GM12878 (cell line): ENCODE data around the gene TMEM178A. TPM values are rescaled to one million over a fixed set of nuclear protein-coding genes. Genes with fewer than 3 reads are reported as not detected.

Experiments used
- ATAC-seq: fragments of 200-7000 bp; cut with Tn5 transposase; 3 replicates; pipeline ENCODE4 v1.9.1; 2020; ENCODE audit warnings: mild to moderate bottlenecking, moderate library complexity
- BruUV-seq: library from RNA; stranded (reverse); fragments of 400-500 nt; replicated peaks from 2 replicates; lab custom pipeline; 2021; lab: Mats Ljungman, UMichigan
- CTCF ChIA-PET: fragments of 300-600 bp; sonication (Branson Sonifier 250); formaldehyde crosslinking; extraction: SDS; loops from one replicate; lab custom pipeline; 2021; ENCODE audit warnings: inconsistent platforms; lab: Yijun Ruan, JAX
- POLR2A ChIA-PET: fragments of 350-600 bp; formaldehyde crosslinking; extraction: SDS; loops from one replicate; lab custom pipeline; 2021; ENCODE audit warnings: inconsistent platforms; lab: Charles Lee
- RAD21 ChIA-PET: fragments of 300-600 bp; sonication (Branson Sonifier 250); formaldehyde crosslinking; loops from one replicate; lab custom pipeline; 2023; ENCODE audit warnings: antibody characterized with exemption; ENCODE audit not compliant: unreplicated experiment; lab: Charles Lee
- SMC1A ChIA-PET: fragments of 300-600 bp; sonication (Branson Sonifier 250); formaldehyde crosslinking; loops from one replicate; lab custom pipeline; 2023; ENCODE audit not compliant: unreplicated experiment, uncharacterized antibody; lab: Charles Lee
- DNase-seq: peaks from one replicate; pipeline ENCODE4 v3.0.0-alpha.2; 2011; ENCODE audit warnings: low read depth, low spot score
- FAIRE-seq: peaks from 3 replicates; lab custom pipeline; 2011; peaks lifted over from hg19 to GRCh38; lab: Jason Lieb, UNC
- H2AFZ ChIP-seq: 2 replicates; pipeline ENCODE4 v1.6.0; 2011; ENCODE audit warnings: low read depth, low read length, control low read depth; ENCODE audit not compliant: control insufficient read depth
- H3K27ac ChIP-seq: 2 replicates; pipeline ENCODE4 v1.5.1; 2011; ENCODE audit warnings: control low read depth; ENCODE audit not compliant: control insufficient read depth, insufficient read depth
- H3K27me3 ChIP-seq, 2 experiments: replicated peaks in 1 of 2; 2 replicates each; pipeline versions ENCODE4 v1.6.0 to v1.6.1; 2011; ENCODE audit warnings: low read length in 1 of 2; ENCODE audit not compliant: control insufficient read depth in 2 of 2, insufficient read depth in 2 of 2
- H3K36me3 ChIP-seq, 2 experiments: 2 replicates each; pipeline ENCODE4 v1.5.1; 2011; ENCODE audit warnings: low read length in 1 of 2; ENCODE audit not compliant: control insufficient read depth in 2 of 2, insufficient read depth in 2 of 2
- H3K4me1 ChIP-seq: 2 replicates; pipeline ENCODE4 v1.6.1; 2011; ENCODE audit warnings: mild to moderate bottlenecking, low read length, moderate library complexity, mixed read lengths; ENCODE audit not compliant: control insufficient read depth, insufficient read depth
- H3K4me2 ChIP-seq: 2 replicates; pipeline ENCODE4 v1.6.0; 2011; ENCODE audit warnings: control low read depth; ENCODE audit not compliant: control insufficient read depth, insufficient read depth
- H3K4me3 ChIP-seq: fragments of 200-600 bp; sonication (generic); 2 replicates; pipeline ENCODE4 v1.5.1; 2016
- H3K79me2 ChIP-seq: 2 replicates; pipeline ENCODE4 v1.6.0; 2011; ENCODE audit warnings: low read length; ENCODE audit not compliant: control insufficient read depth, insufficient read depth
- H3K9ac ChIP-seq: 2 replicates; pipeline ENCODE4 v1.8.0; 2011; ENCODE audit warnings: low read length, control low read depth, mixed read lengths; ENCODE audit not compliant: control insufficient read depth, insufficient read depth
- H3K9me3 ChIP-seq: replicated peaks from 3 replicates; pipeline ENCODE4 v1.5.1; 2011; ENCODE audit warnings: mild to moderate bottlenecking, low read length; ENCODE audit not compliant: control insufficient read depth, insufficient read depth
- H4K20me1 ChIP-seq: 2 replicates; pipeline ENCODE4 v1.6.0; 2011; ENCODE audit not compliant: control insufficient read depth, insufficient read depth
- BCL3 ChIP-seq: IDR thresholded peaks from 2 replicates; pipeline ENCODE4 v1.6.1; 2011; ENCODE audit warnings: borderline replicate concordance, low read depth, mild to moderate bottlenecking, moderate library complexity, low read length; ENCODE audit not compliant: insufficient read depth, poor library complexity, severe bottlenecking
- BHLHE40 ChIP-seq, 2 experiments: fragments of 450-650 bp in 1 of 2; IDR thresholded peaks; 2 replicates each; pipeline ENCODE4 v1.6.1; 2011 to 2017; ENCODE audit warnings: low read depth in 2 of 2, borderline replicate concordance in 1 of 2, improper control_type of control experiment in 1 of 2, low read length in 1 of 2, mild to moderate bottlenecking in 1 of 2
- CBFB ChIP-seq: IDR thresholded peaks from 2 replicates; pipeline ENCODE4 v1.6.1; 2016; ENCODE audit warnings: antibody characterized with exemption, low read depth
- E2F4 ChIP-seq: IDR thresholded peaks from 2 replicates; pipeline ENCODE4 v1.6.1; 2012; ENCODE audit warnings: low read depth, low read length, improper control_type of control experiment
- E2F8 ChIP-seq: fragments of 450-650 bp; IDR thresholded peaks from 2 replicates; pipeline ENCODE4 v1.6.1; 2018; ENCODE audit warnings: mild to moderate bottlenecking, low read depth, moderate library complexity; ENCODE audit not compliant: partially characterized antibody
- MEF2A ChIP-seq: IDR thresholded peaks from 2 replicates; pipeline ENCODE4 v1.6.1; 2011; ENCODE audit warnings: low read depth, mild to moderate bottlenecking, low read length, moderate library complexity; ENCODE audit not compliant: insufficient read depth
- PBX3 ChIP-seq: IDR thresholded peaks from 2 replicates; pipeline ENCODE4 v1.6.1; 2011; ENCODE audit warnings: mild to moderate bottlenecking, low read depth, low read length, moderate library complexity; ENCODE audit not compliant: insufficient replicate concordance
- SREBF2 ChIP-seq: IDR thresholded peaks from 2 replicates; pipeline ENCODE4 v1.6.1; 2012; ENCODE audit warnings: mild to moderate bottlenecking, low read length
- TAF1 ChIP-seq: IDR thresholded peaks from 2 replicates; pipeline ENCODE4 v1.6.1; 2011; ENCODE audit warnings: mild to moderate bottlenecking, low read depth, low read length, borderline replicate concordance
- USF1 ChIP-seq: IDR thresholded peaks from 2 replicates; pipeline ENCODE4 v1.6.1; 2011; ENCODE audit warnings: borderline replicate concordance, low read depth, mild to moderate bottlenecking, moderate library complexity, mixed read lengths, low read length; ENCODE audit not compliant: insufficient read depth; ENCODE audit errors: extremely low read length
- WRNIP1 ChIP-seq: IDR thresholded peaks from 2 replicates; pipeline ENCODE4 v1.6.1; 2011; ENCODE audit warnings: low read depth, low read length, improper control_type of control experiment, borderline replicate concordance
- YY1 ChIP-seq: IDR thresholded peaks from 2 replicates; pipeline ENCODE4 v1.6.1; 2011; ENCODE audit warnings: low read depth, mild to moderate bottlenecking, low read length
- ZBED1 ChIP-seq: IDR thresholded peaks from 2 replicates; pipeline ENCODE4 v1.6.1; 2016; ENCODE audit warnings: borderline replicate concordance
- ZNF24 ChIP-seq: fragments of 450-650 bp; IDR thresholded peaks from 2 replicates; pipeline ENCODE4 v1.6.1; 2017; ENCODE audit warnings: antibody characterized with exemption, mild to moderate bottlenecking
- ZNF622 ChIP-seq: fragments of 450-650 bp; IDR thresholded peaks from 2 replicates; pipeline ENCODE4 v1.6.1; 2017; ENCODE audit warnings: mild to moderate bottlenecking, inconsistent platforms
- in situ Hi-C: fragments of 300-500 bp; cut with MboI; formaldehyde crosslinking; loops from 9 replicates; pipeline ENCODE4 v1.14.3; 2018; ENCODE audit warnings: mixed read lengths
- intact Hi-C: fragments of 100-400 bp; cut with micrococcal nuclease; formaldehyde crosslinking; loops from one replicate; pipeline ENCODE4 v1.14.2; 2022; ENCODE audit not compliant: unreplicated experiment
- polyA plus RNA-seq, 11 experiments: library from polyadenylated mRNA; depleted of rRNA in 4 of 11; unstranded in 6 of 11; stranded (reverse) in 5 of 11; fragments of >200 nt; fragmentation: Nextera tagmentation in 4 of 11; fragmentation: Illumina TruSeq in 1 of 11; extraction: Ambion mirVana in 4 of 11; extraction: Trizol in 1 of 11; gene quantifications; 1 replicate in 1 of 11; 2 replicates in 10 of 11; pipeline versions ENCODE4 v1.2.1 to v1.2.3, GENCODE V29; 2011 to 2016; ENCODE audit warnings: inconsistent platforms in 2 of 11, missing spikeins in 2 of 11, low read depth in 1 of 11
- total RNA-seq, 4 experiments: library from RNA; depleted of rRNA in 3 of 4; stranded (reverse); fragments of >200 nt in 3 of 4; fragmentation: Illumina TruSeq in 1 of 4; extraction: Trizol in 1 of 4; gene quantifications; 2 replicates each; pipeline versions ENCODE4 v1.2.1 to v1.2.3, GENCODE V29; 2013 to 2021

TMEM178A gene
- total and polyA plus RNA-seq, 10 of the 15 experiments (the other 5 are each of a cell fraction or from before 2014, with no cell fraction given): not detected

GRCh38 chr2:39733070-39733674 lies 67.5 kb downstream of the TMEM178A start (continued):
- TF ChIP-seq E2F8: no peak
- TF ChIP-seq ZNF24: no peak

- no TSS peak for BruUV-seq
- TF ChIP-seq YY1: no peak
- no peak for TF ChIP-seq ZBED1
- TF ChIP-seq CBFB: no peak
- no peak for TF ChIP-seq WRNIP1
- TF ChIP-seq TAF1: no peak
- no peak for TF ChIP-seq BCL3
- no peak for TF ChIP-seq BHLHE40 (IDR thresholded peaks at IDR 0.05; ENCODE audit: borderline replicate concordance in 1 of 2, low read depth in 2 of 2, low read length in 1 of 2)
- TF ChIP-seq PBX3: no peak
- TF ChIP-seq E2F4: no peak
- no peak for TF ChIP-seq MEF2A
- TF ChIP-seq ZNF622: no peak
- no peak for TF ChIP-seq SREBF2
- no peak for TF ChIP-seq USF1
These were observed 68.7 kb downstream of the TMEM178A start for GRCh38 chr2:39734445-39734844.

More at GRCh38 chr2:39734445-39734844, 68.7 kb downstream of the TMEM178A start:
- Histone ChIP-seq H3K27me3 (no peaks in the 10 kb centered on the region), H3K4me1 (no peaks in the 10 kb centered on the region), H3K79me2 (no peaks in the 10 kb centered on the region), H3K9me3 (no peaks in the 10 kb centered on the region), H2AFZ (no peak overlapping the region), H3K4me3 (no peak overlapping the region), H4K20me1 (no peaks in the 10 kb centered on the region), H3K27ac (no peak overlapping the region), H3K36me3 (peaks cover 2 to 24% of the 10 kb centered on the region in 2 experiments), H3K9ac (no peak overlapping the region), H3K4me2 (no peak overlapping the region)
- DNase-seq (no peak), ATAC-seq (no peak), FAIRE-seq (no peak)
- CTCF ChIA-PET: interaction anchor here (0.5 to 8.2 kb wide), 3 partner anchors 355 to 672 kb away, joined by 3 to 145 read pairs (median 5); no protein-coding TSS in a partner anchor
- SMC1A ChIA-PET: interaction anchor here (6.7 kb wide), 1 partner anchor 356 kb away, joined by 63 read pairs; no protein-coding TSS in a partner anchor
- POLR2A ChIA-PET: no interaction called here
- intact Hi-C loops: loop anchor here (5.0 kb wide), 1 partner anchor 667 kb away; no protein-coding TSS in a partner anchor
- in situ Hi-C loops: loop anchor here (25.0 kb wide), 1 partner anchor 672 kb away; no protein-coding TSS in a partner anchor
- RAD21 ChIA-PET: no interaction called here
